HG03469 (cell line): ENCODE data around the gene WDR41.
"Not testable (repeated sequence)": the region's sequence is repeated elsewhere in the genome, so short reads cannot be mapped to it uniquely, and the experiment has no call there.

Source experiments
- ATAC-seq: cut with Tn5 transposase; IDR thresholded peaks from one replicate; pipeline ENCODE4 v1.9.1; 2021; ENCODE audit warnings: mild to moderate bottlenecking, moderate library complexity, moderate number of reproducible peaks; ENCODE audit not compliant: unreplicated experiment

The WDR41 gene

GRCh38 chr5:77409870-77410621 lies 82.1 kb downstream of the WDR41 start:
- ATAC-seq: no peak

GRCh38 chr5:77407152-77407551 lies 85.0 kb downstream of the WDR41 start:
- no peak for ATAC-seq

GRCh38 chr5:77402796-77403195 lies 89.3 kb downstream of the WDR41 start:
- ATAC-seq: no peak

GRCh38 chr5:77400645-77401044 lies 91.5 kb downstream of the WDR41 start:
- ATAC-seq: no peak

- ATAC-seq: no peak
Measured at GRCh38 chr5:77398896-77399295, 93.2 kb downstream of the WDR41 start.

- ATAC-seq: no peak
Measured at GRCh38 chr5:77398458-77398857, 93.7 kb downstream of the WDR41 start.

GRCh38 chr5:77397686-77398292 lies 94.3 kb downstream of the WDR41 start:
- ATAC-seq: no peak

GRCh38 chr5:77396017-77396416 lies 96.1 kb downstream of the WDR41 start:
- no peak for ATAC-seq

- ATAC-seq: no peak
Measured at GRCh38 chr5:77394064-77394715, 97.9 kb downstream of the WDR41 start.

- no peak for ATAC-seq
Measured at GRCh38 chr5:77391240-77391765, 100.8 kb downstream of the WDR41 start.

GRCh38 chr5:77390795-77391194 lies 101.3 kb downstream of the WDR41 start:
- ATAC-seq: no peak

- no peak for ATAC-seq
Measured at GRCh38 chr5:77390221-77390620, 101.9 kb downstream of the WDR41 start.

- no peak for ATAC-seq
Measured at GRCh38 chr5:77389746-77390145, 102.4 kb downstream of the WDR41 start.

- ATAC-seq: not testable (repeated sequence)
Measured at GRCh38 chr5:77386340-77386739, 105.8 kb downstream of the WDR41 start.

- not testable (repeated sequence) for ATAC-seq
Measured at GRCh38 chr5:77383336-77383735, 108.8 kb downstream of the WDR41 start.
